Sigmoid colon (tissue), 7 donors: ENCODE data around the gene TSPAN11. TPM values are rescaled to one million over a fixed set of nuclear protein-coding genes. Genes with fewer than 3 reads are reported as not detected.
"Not testable (repeated sequence)": the region's sequence is repeated elsewhere in the genome, so short reads cannot be mapped to it uniquely, and the experiment has no call there.

ENCODE experiments used
- DNase-seq: peaks from one replicate; pipeline ENCODE4 v3.0.0-alpha.2; 2019
- H3K27ac ChIP-seq, 4 donors: fragments of 200-600 bp; sonication (generic); one replicate each; pipeline ENCODE4 v1.5.1; 2016 to 2019; ENCODE audit warnings: mild to moderate bottlenecking in 1 of 4
- H3K27me3 ChIP-seq, 3 donors: fragments of 200-600 bp; sonication (generic); one replicate each; pipeline ENCODE4 v1.5.1; 2019; ENCODE audit warnings: mild to moderate bottlenecking in 1 of 3
- H3K36me3 ChIP-seq, 4 donors: fragments of 200-600 bp; sonication (generic); one replicate each; pipeline ENCODE4 v1.5.1; 2016 to 2019
- H3K4me1 ChIP-seq, 4 donors: fragments of 200-600 bp; sonication (generic); one replicate each; pipeline ENCODE4 v1.5.1; 2017 to 2019
- H3K4me3 ChIP-seq, 4 donors: fragments of 200-600 bp; sonication (generic); one replicate each; pipeline ENCODE4 v1.5.1; 2017 to 2019; ENCODE audit warnings: mild to moderate bottlenecking in 2 of 4, moderate library complexity in 1 of 4
- H3K9me3 ChIP-seq, 4 donors: fragments of 200-600 bp in 3 of 4; sonication (generic) in 3 of 4; one replicate each; pipeline versions ENCODE4 v1.5.1 to v1.6.1; 2013 to 2019
- EP300 ChIP-seq, 4 donors: sonication (generic); formaldehyde crosslinking; IDR thresholded peaks; one replicate each; pipeline ENCODE4 v1.6.1; 2017; ENCODE audit warnings: antibody characterized with exemption in 4 of 4
- POLR2A ChIP-seq, 2 donors: fragments of 450-650 bp; IDR thresholded peaks; one replicate each; pipeline ENCODE4 v1.6.1; 2016; ENCODE audit warnings: antibody characterized with exemption in 2 of 2, mild to moderate bottlenecking in 2 of 2, moderate library complexity in 2 of 2
- POLR2AphosphoS5 ChIP-seq, 4 donors: sonication (generic); formaldehyde crosslinking; IDR thresholded peaks; one replicate each; pipeline ENCODE4 v1.6.1; 2017; ENCODE audit warnings: antibody characterized with exemption in 4 of 4
- WGBS, 2 donors: extraction: QIAGEN DNeasy Blood & Tissue Kit; methylation state at CpG; one replicate each; pipeline ENCODE4 v1.1.7; 2013; 5-methylcytosine and 5-hydroxymethylcytosine counted together
- intact Hi-C: fragments of 100-400 bp; cut with DNase I; formaldehyde crosslinking; loops from one replicate; pipeline ENCODE4 v1.15.1; 2023
- polyA plus RNA-seq, 3 donors: library from polyadenylated mRNA; stranded (reverse); fragments of 200-250 nt; gene quantifications; one replicate each; pipeline ENCODE4 v1.2.3, GENCODE V29; 2013
- total RNA-seq, 4 donors: library from RNA; depleted of rRNA; stranded (reverse); fragments of >200 nt; gene quantifications; one replicate each; pipeline ENCODE4 v1.1.0, GENCODE V29; 2016
- TF ChIP-seq, protein P1 (sequence below), 4 experiments: fragments of 450-650 bp in 3 of 4; fragments of 200-600 bp in 1 of 4; IDR thresholded peaks; one replicate each; pipeline ENCODE4 v1.5.1; 2016 to 2019; ENCODE audit warnings: antibody characterized with exemption in 4 of 4, mild to moderate bottlenecking in 3 of 4, moderate library complexity in 2 of 4
- donor health status: healthy with polysubstance abuse.
- donor health status: Bipolar disorder and iron deficiency.
- donor health status: healthy.

The TSPAN11 gene
- total and polyA plus RNA-seq, 7 donors, result 0.23 to 18.9 (median 7.8) TPM

DNA sequence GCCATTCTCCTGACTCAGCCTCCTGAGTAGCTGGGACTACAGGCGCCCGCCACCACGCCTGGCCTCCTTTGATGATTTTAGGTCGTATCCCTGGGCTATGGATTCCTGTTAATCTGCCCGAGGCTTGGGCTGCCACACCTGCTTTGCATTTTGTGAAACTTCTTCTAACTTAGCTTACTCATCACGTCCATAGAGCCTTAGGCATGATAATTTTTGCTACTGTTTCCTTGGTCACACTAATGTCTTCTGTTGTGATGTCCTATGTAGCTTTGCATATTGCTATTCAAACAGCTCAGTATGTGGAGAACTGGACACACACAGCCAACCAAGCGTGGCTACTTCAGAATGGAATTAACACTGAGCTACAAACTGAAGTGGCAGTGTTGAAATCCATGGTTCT lies 99.7 kb downstream of the TSPAN11 start:
- Histone ChIP-seq H3K27ac (no peak overlapping the region), H3K27me3 (no peaks in the 10 kb centered on the region), H3K4me1 (no peaks in the 10 kb centered on the region), H3K9me3 (no peaks in the 10 kb centered on the region), H3K4me3 (no peak overlapping the region), H3K36me3 (no peaks in the 10 kb centered on the region)
- no peak for TF ChIP-seq POLR2A (IDR thresholded peaks at IDR 0.05)
- TF ChIP-seq, protein P1, sequence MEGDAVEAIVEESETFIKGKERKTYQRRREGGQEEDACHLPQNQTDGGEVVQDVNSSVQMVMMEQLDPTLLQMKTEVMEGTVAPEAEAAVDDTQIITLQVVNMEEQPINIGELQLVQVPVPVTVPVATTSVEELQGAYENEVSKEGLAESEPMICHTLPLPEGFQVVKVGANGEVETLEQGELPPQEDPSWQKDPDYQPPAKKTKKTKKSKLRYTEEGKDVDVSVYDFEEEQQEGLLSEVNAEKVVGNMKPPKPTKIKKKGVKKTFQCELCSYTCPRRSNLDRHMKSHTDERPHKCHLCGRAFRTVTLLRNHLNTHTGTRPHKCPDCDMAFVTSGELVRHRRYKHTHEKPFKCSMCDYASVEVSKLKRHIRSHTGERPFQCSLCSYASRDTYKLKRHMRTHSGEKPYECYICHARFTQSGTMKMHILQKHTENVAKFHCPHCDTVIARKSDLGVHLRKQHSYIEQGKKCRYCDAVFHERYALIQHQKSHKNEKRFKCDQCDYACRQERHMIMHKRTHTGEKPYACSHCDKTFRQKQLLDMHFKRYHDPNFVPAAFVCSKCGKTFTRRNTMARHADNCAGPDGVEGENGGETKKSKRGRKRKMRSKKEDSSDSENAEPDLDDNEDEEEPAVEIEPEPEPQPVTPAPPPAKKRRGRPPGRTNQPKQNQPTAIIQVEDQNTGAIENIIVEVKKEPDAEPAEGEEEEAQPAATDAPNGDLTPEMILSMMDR (IDR thresholded peaks at IDR 0.05), result no peak
- TF ChIP-seq POLR2AphosphoS5 (IDR thresholded peaks at IDR 0.05), result no peak
- TF ChIP-seq EP300 (IDR thresholded peaks at IDR 0.05), result no peak
- 86 to 93% methylated on average over 7 of the region's 7 CpGs for WGBS, 2 donors
- DNase-seq, result no peak
- intact Hi-C loops, result no loop called here

DNA sequence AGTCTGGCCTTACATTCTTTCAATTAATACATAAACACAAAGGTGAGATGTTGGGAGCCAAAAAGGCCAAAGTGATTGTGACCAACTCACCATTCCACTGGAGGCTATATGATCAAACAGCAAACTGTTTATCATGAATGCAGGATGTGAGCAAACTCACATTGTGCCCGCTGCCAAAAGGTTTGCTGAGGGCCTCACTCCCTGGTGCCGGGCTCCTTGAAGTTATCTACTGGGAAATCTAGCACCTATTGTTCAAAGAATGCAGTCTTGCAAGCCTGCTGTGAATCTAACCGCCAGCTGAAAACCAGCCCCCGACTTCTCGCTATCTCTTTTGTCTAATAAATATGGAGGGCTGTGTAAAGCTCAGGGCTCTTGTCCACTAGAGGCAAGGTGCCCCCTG lies 100.5 kb downstream of the TSPAN11 start:
- H3K27me3 ChIP-seq, H3K4me3 ChIP-seq, H3K9me3 ChIP-seq, intact Hi-C loops, H3K27ac ChIP-seq, H3K36me3 ChIP-seq, H3K4me1 ChIP-seq, DNase-seq: not testable (repeated sequence)
- 95 to 97% methylated on average over 5 of the region's 5 CpGs for WGBS, 2 donors

DNA sequence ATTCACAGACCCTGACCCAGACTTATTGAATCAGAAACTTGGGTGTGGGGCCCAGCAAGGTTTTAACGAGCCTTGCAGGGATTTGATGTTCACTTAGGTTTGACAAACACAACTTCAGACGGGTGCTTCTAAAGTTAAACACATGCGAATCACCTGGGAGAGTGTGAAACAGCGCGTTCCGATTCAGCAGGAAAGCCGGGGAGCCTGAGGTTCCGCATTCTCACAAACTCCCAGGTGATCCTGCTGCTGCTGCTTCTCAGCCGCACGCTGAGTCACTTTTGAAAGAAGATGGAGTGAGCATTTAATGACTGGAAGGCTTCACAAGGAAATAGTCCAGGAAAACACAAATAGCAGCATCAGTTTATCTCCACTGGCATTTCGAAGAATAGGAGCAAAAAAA lies 102.9 kb downstream of the TSPAN11 start:
- H3K27ac ChIP-seq, result no peak overlapping the region
- TF ChIP-seq POLR2AphosphoS5 (IDR thresholded peaks at IDR 0.05) (no peak), EP300 (IDR thresholded peaks at IDR 0.05) (no peak), POLR2A (IDR thresholded peaks at IDR 0.05) (no peak)
- TF ChIP-seq, protein P1 (IDR thresholded peaks at IDR 0.05), result no peak
- no peak for DNase-seq
- 85 to 90% methylated on average over 11 of the region's 11 CpGs for WGBS, 2 donors
- H3K4me3 ChIP-seq, result no peak overlapping the region
- H3K9me3 ChIP-seq, result no peaks in the 10 kb centered on the region
- intact Hi-C loops, result no loop called here
- H3K36me3 ChIP-seq, result no peaks in the 10 kb centered on the region
- H3K27me3 ChIP-seq, result no peaks in the 10 kb centered on the region
- no peaks in the 10 kb centered on the region for H3K4me1 ChIP-seq

- Histone ChIP-seq H3K27me3 (no peaks in the 10 kb centered on the region), H3K9me3 (no peaks in the 10 kb centered on the region), H3K36me3 (no peaks in the 10 kb centered on the region), H3K4me1 (no peaks in the 10 kb centered on the region), H3K4me3 (no peak overlapping the region), H3K27ac (no peak overlapping the region)
- no peak for DNase-seq
- intact Hi-C loops, result no loop called here
- TF ChIP-seq POLR2A (IDR thresholded peaks at IDR 0.05), result no peak
- no peak for TF ChIP-seq EP300 (IDR thresholded peaks at IDR 0.05)
- TF ChIP-seq, protein P1 (IDR thresholded peaks at IDR 0.05), result no peak
- no peak for TF ChIP-seq POLR2AphosphoS5 (IDR thresholded peaks at IDR 0.05)
- 70 to 83% methylated on average over 6 of the region's 6 CpGs for WGBS, 2 donors
Measured at GRCh38 chr12:31029916-31030562, 103.5 kb downstream of the TSPAN11 start.

- TF ChIP-seq, protein P1 (IDR thresholded peaks at IDR 0.05), result no peak
- TF ChIP-seq POLR2AphosphoS5 (IDR thresholded peaks at IDR 0.05) (no peak), EP300 (IDR thresholded peaks at IDR 0.05) (no peak), POLR2A (IDR thresholded peaks at IDR 0.05) (no peak)
- no peak for DNase-seq
- 80 to 91% methylated on average over 4 of the region's 4 CpGs for WGBS, 2 donors
- H3K9me3 ChIP-seq, result no peaks in the 10 kb centered on the region
- H3K4me3 ChIP-seq, result no peak overlapping the region
- H3K27me3 ChIP-seq, result no peaks in the 10 kb centered on the region
- peaks cover 0 to 10% (median 5%) of the 10 kb centered on the region in 4 donors for H3K4me1 ChIP-seq
- no peaks in the 10 kb centered on the region for H3K36me3 ChIP-seq
- intact Hi-C loops, result no loop called here
- no peak overlapping the region for H3K27ac ChIP-seq
Measured at GRCh38 chr12:31031951-31032335, 105.4 kb downstream of the TSPAN11 start.
